Astrocyte of the cerebellum (primary cell): Measurements from ENCODE around the gene SOBP.

Experiments used
- DNase-seq: peaks from one replicate; pipeline ENCODE4 v3.0.0-alpha.2; 2011; ENCODE audit warnings: low read depth
- H3K4me3 ChIP-seq: 2 replicates; pipeline ENCODE4 v1.5.1; 2011; ENCODE audit warnings: mild to moderate bottlenecking, low read depth, low read length, moderate library complexity
- CTCF ChIP-seq: IDR thresholded peaks from 2 replicates; pipeline ENCODE4 v1.5.1; 2012; ENCODE audit warnings: low read length, low read depth, moderate library complexity, mild to moderate bottlenecking; ENCODE audit errors: missing control alignments
- in situ Hi-C: cut with HindIII; loops from 2 replicates; pipeline ENCODE4 v1.10.0; 2017; ENCODE audit warnings: low sequenced_read_pairs

Gene SOBP

GRCh38 chr6:107589199-107589598, 99.3 kb downstream of the SOBP start:
- DNase-seq = no peak
- no peak overlapping the region for H3K4me3 ChIP-seq
- TF ChIP-seq CTCF = no peak
- in situ Hi-C loops = no loop called here

GRCh38 chr6:107589934-107590333, 100.0 kb downstream of the SOBP start:
- TF ChIP-seq CTCF = no peak
- no peak overlapping the region for H3K4me3 ChIP-seq
- in situ Hi-C loops = no loop called here
- DNase-seq = no peak

GRCh38 chr6:107590378-107590777, 100.5 kb downstream of the SOBP start:
- in situ Hi-C loops = no loop called here
- no peak for TF ChIP-seq CTCF
- H3K4me3 ChIP-seq = no peak overlapping the region
- no peak for DNase-seq

GRCh38 chr6:107591346-107591745, 101.4 kb downstream of the SOBP start:
- no peak overlapping the region for H3K4me3 ChIP-seq
- no peak for TF ChIP-seq CTCF
- in situ Hi-C loops = no loop called here
- DNase-seq = no peak

- TF ChIP-seq CTCF = no peak
- no peak overlapping the region for H3K4me3 ChIP-seq
- in situ Hi-C loops = no loop called here
- DNase-seq = no peak
Measured at GRCh38 chr6:107592806-107593205, 102.9 kb downstream of the SOBP start.

GRCh38 chr6:107594736-107595135, 104.8 kb downstream of the SOBP start:
- in situ Hi-C loops = no loop called here
- TF ChIP-seq CTCF = no peak
- DNase-seq = no peak
- no peak overlapping the region for H3K4me3 ChIP-seq

- TF ChIP-seq CTCF = no peak
- in situ Hi-C loops = no loop called here
- H3K4me3 ChIP-seq = no peak overlapping the region
- DNase-seq = no peak
Measured at GRCh38 chr6:107598091-107598490, 108.2 kb downstream of the SOBP start.
